ENCODE results near the gene SLC28A3.
A peak's percentile ranks its signal among the peaks of the same experiment; 100 is the strongest.
"Not testable (repeated sequence)": the region's sequence is repeated elsewhere in the genome, so short reads cannot be mapped to it uniquely, and the experiment has no call there.

SLC28A3 gene

GRCh38 chr9:84366683-84367082, 26.1 kb upstream of the SLC28A3 start:
- Histone ChIP-seq H3K27ac (replicated peaks) (peak overlapping the region; percentile 79), H3K4me3 (replicated peaks; ENCODE audit: insufficient read depth, low read length) (no peak overlapping the region), H3K27me3 (ENCODE audit: insufficient read depth, poor library complexity, severe bottlenecking) (no peaks in the 10 kb centered on the region)
- TF ChIP-seq, protein P1, sequence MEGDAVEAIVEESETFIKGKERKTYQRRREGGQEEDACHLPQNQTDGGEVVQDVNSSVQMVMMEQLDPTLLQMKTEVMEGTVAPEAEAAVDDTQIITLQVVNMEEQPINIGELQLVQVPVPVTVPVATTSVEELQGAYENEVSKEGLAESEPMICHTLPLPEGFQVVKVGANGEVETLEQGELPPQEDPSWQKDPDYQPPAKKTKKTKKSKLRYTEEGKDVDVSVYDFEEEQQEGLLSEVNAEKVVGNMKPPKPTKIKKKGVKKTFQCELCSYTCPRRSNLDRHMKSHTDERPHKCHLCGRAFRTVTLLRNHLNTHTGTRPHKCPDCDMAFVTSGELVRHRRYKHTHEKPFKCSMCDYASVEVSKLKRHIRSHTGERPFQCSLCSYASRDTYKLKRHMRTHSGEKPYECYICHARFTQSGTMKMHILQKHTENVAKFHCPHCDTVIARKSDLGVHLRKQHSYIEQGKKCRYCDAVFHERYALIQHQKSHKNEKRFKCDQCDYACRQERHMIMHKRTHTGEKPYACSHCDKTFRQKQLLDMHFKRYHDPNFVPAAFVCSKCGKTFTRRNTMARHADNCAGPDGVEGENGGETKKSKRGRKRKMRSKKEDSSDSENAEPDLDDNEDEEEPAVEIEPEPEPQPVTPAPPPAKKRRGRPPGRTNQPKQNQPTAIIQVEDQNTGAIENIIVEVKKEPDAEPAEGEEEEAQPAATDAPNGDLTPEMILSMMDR (IDR thresholded peaks at IDR 0.05; ENCODE audit: insufficient read depth, low read length): no peak
- TF ChIP-seq, protein P2, sequence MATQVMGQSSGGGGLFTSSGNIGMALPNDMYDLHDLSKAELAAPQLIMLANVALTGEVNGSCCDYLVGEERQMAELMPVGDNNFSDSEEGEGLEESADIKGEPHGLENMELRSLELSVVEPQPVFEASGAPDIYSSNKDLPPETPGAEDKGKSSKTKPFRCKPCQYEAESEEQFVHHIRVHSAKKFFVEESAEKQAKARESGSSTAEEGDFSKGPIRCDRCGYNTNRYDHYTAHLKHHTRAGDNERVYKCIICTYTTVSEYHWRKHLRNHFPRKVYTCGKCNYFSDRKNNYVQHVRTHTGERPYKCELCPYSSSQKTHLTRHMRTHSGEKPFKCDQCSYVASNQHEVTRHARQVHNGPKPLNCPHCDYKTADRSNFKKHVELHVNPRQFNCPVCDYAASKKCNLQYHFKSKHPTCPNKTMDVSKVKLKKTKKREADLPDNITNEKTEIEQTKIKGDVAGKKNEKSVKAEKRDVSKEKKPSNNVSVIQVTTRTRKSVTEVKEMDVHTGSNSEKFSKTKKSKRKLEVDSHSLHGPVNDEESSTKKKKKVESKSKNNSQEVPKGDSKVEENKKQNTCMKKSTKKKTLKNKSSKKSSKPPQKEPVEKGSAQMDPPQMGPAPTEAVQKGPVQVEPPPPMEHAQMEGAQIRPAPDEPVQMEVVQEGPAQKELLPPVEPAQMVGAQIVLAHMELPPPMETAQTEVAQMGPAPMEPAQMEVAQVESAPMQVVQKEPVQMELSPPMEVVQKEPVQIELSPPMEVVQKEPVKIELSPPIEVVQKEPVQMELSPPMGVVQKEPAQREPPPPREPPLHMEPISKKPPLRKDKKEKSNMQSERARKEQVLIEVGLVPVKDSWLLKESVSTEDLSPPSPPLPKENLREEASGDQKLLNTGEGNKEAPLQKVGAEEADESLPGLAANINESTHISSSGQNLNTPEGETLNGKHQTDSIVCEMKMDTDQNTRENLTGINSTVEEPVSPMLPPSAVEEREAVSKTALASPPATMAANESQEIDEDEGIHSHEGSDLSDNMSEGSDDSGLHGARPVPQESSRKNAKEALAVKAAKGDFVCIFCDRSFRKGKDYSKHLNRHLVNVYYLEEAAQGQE (IDR thresholded peaks at IDR 0.05; ENCODE audit: insufficient replicate concordance, low read depth): no peak
- no peak for TF ChIP-seq GABPA (IDR thresholded peaks at IDR 0.05; ENCODE audit: low read depth)
- TF ChIP-seq SPI1 (IDR thresholded peaks at IDR 0.05; ENCODE audit: borderline replicate concordance, low read depth): no peak
- no peak for TF ChIP-seq POLR2AphosphoS5 (IDR thresholded peaks at IDR 0.05; ENCODE audit: low read depth)
- peak in 1 of 2 experiments; percentile 34 for DNase-seq (ENCODE audit: low read depth in 1 of 2, low spot score in 1 of 2)

GRCh38 chr9:84364894-84365490, 24.4 kb upstream of the SLC28A3 start:
- TF ChIP-seq SPI1 (IDR thresholded peaks at IDR 0.05; ENCODE audit: borderline replicate concordance, low read depth): peak; percentile 66; the same call in 1 of the 2 replicates
- H3K4me3 ChIP-seq (replicated peaks; ENCODE audit: insufficient read depth, low read length); H3K27me3 ChIP-seq (ENCODE audit: insufficient read depth, poor library complexity, severe bottlenecking): not testable (repeated sequence)
- 0 out of 2 replicates have a peak overlapping the region, but pooled peaks have one; percentile 8 for H3K27ac ChIP-seq (replicated peaks)
- peak in 1 of 2 experiments; percentile 11 for DNase-seq (ENCODE audit: low read depth in 1 of 2, low spot score in 1 of 2)

DNA sequence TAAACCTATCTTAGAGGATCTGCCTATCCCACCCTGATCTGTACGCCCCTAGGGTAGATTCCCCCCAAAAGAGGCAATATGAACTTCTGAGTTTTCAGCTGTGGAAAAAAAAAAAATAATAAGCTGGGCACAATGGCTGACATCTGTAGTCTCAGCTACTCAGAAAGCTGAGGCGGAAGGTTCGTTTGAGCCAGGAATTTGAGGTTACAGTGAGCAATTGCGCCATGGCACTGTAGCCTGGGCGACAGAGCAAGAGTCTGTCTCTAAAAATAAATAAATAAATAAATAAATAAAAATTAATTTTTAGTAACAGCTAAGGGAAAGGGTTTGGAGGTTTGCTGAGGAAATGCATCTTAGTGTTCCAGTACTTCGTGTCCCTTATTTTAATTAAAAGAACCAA, 21.1 kb upstream of the SLC28A3 start:
- DNase-seq (ENCODE audit: low read depth in 1 of 2, low spot score in 1 of 2): no peak
- Histone ChIP-seq H3K4me3 (replicated peaks; ENCODE audit: insufficient read depth, low read length) (no peak overlapping the region), H3K27ac (replicated peaks) (peak overlapping the region; percentile 27; the same call in 1 of the 2 replicates), H3K27me3 (ENCODE audit: insufficient read depth, poor library complexity, severe bottlenecking) (no peaks in the 10 kb centered on the region)
- TF ChIP-seq, protein P1 (IDR thresholded peaks at IDR 0.05; ENCODE audit: insufficient read depth, low read length): no peak
- TF ChIP-seq POLR2AphosphoS5 (IDR thresholded peaks at IDR 0.05; ENCODE audit: low read depth): no peak
- no peak for TF ChIP-seq SPI1 (IDR thresholded peaks at IDR 0.05; ENCODE audit: borderline replicate concordance, low read depth)
- TF ChIP-seq, protein P2 (IDR thresholded peaks at IDR 0.05; ENCODE audit: insufficient replicate concordance, low read depth): no peak
- no peak for TF ChIP-seq GABPA (IDR thresholded peaks at IDR 0.05; ENCODE audit: low read depth)

- Histone ChIP-seq H3K27ac (replicated peaks) (no peak overlapping the region), H3K4me3 (replicated peaks; ENCODE audit: insufficient read depth, low read length) (no peak overlapping the region), H3K27me3 (ENCODE audit: insufficient read depth, poor library complexity, severe bottlenecking) (no peaks in the 10 kb centered on the region)
- no peak for DNase-seq (ENCODE audit: low read depth in 1 of 2, low spot score in 1 of 2)
- TF ChIP-seq SPI1 (IDR thresholded peaks at IDR 0.05; ENCODE audit: borderline replicate concordance, low read depth) (no peak), GABPA (IDR thresholded peaks at IDR 0.05; ENCODE audit: low read depth) (no peak), POLR2AphosphoS5 (IDR thresholded peaks at IDR 0.05; ENCODE audit: low read depth) (no peak)
- TF ChIP-seq, protein P1 (IDR thresholded peaks at IDR 0.05; ENCODE audit: insufficient read depth, low read length): no peak
- TF ChIP-seq, protein P2 (IDR thresholded peaks at IDR 0.05; ENCODE audit: insufficient replicate concordance, low read depth): no peak
Observed at GRCh38 chr9:84357275-84357674, 16.7 kb upstream of the SLC28A3 start.

All from HL-60 (cell line).